ENCODE data around the gene TFPI2. TPM values are rescaled to one million over a fixed set of nuclear protein-coding genes. Genes with fewer than 3 reads are reported as not detected.
A peak's percentile ranks its signal among the peaks of the same experiment; 100 is the strongest.

Gene TFPI2
- total and polyA plus RNA-seq, 2 of the 4 experiments (the other 2 are of a cell fraction): 48.9 to 99.0 TPM

DNA sequence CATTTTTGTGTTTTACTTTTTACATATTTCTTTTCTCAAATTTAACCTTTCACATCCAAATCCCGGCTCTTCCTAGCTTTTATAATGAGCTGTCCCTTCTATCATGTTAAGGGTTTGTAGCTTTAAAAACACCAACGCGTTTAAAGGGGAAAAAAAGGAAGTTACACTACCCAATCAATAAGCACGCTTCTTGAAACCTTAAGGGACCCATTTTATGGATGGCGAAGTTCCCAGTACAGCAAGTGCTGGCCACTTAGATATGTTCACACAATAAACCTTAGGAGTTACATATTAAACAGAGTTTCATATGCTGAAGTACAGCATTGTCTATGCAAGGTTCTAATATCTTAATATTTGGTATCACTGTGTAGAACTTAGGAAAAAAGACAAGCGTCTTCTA, 32.7 kb upstream of the TFPI2 start:
- dilution Hi-C loops (cut with HindIII; ENCODE audit: low sequenced_read_pairs, unreplicated experiment) (no loop called here), in situ Hi-C loops (cut with MboI; ENCODE audit: low sequenced_read_pairs) (loop anchor here (25.0 kb wide), 1 partner anchor 514 kb away; no protein-coding TSS in a partner anchor), intact Hi-C loops (cut with micrococcal nuclease) (loop anchor here (2.0 to 5.0 kb wide), 3 partner anchors 82 to 299 kb away; partner anchors contain the start of gene BET1)
- H3K14ac ChIP-seq (replicated peaks; ENCODE audit: low read depth, low read length): peak overlapping the region; percentile 79
- H3K4me1 ChIP-seq (ENCODE audit: control insufficient read depth, insufficient read depth, low read length): peaks cover 10% of the 10 kb centered on the region
- H3K9ac ChIP-seq (ENCODE audit: low read depth, low read length): peak overlapping the region; percentile 97
- no peaks in the 10 kb centered on the region for H3K9me1 ChIP-seq (ENCODE audit: insufficient read depth, low read length)
- ATAC-seq (ENCODE audit: low read depth): no peak
- H3K79me1 ChIP-seq (ENCODE audit: low read depth in 1 of 2, low read length in 2 of 2): peaks cover 10 to 27% of the 10 kb centered on the region in 2 experiments; a peak in 2 of 4 replicates
- peak overlapping the region; percentile 64; the same call in 1 of the 3 replicates for H2BK15ac ChIP-seq (ENCODE audit: low read depth, low read length)
- H2BK20ac ChIP-seq (ENCODE audit: low read depth, low read length): no peak overlapping the region
- H4K20me1 ChIP-seq (ENCODE audit: insufficient read depth, low read length): no peaks in the 10 kb centered on the region
- TF ChIP-seq, protein P1, sequence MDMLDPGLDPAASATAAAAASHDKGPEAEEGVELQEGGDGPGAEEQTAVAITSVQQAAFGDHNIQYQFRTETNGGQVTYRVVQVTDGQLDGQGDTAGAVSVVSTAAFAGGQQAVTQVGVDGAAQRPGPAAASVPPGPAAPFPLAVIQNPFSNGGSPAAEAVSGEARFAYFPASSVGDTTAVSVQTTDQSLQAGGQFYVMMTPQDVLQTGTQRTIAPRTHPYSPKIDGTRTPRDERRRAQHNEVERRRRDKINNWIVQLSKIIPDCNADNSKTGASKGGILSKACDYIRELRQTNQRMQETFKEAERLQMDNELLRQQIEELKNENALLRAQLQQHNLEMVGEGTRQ (IDR thresholded peaks at IDR 0.05; ENCODE audit: low read depth, low read length): no peak
- TF ChIP-seq, protein P2, sequence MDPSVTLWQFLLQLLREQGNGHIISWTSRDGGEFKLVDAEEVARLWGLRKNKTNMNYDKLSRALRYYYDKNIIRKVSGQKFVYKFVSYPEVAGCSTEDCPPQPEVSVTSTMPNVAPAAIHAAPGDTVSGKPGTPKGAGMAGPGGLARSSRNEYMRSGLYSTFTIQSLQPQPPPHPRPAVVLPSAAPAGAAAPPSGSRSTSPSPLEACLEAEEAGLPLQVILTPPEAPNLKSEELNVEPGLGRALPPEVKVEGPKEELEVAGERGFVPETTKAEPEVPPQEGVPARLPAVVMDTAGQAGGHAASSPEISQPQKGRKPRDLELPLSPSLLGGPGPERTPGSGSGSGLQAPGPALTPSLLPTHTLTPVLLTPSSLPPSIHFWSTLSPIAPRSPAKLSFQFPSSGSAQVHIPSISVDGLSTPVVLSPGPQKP (IDR thresholded peaks at IDR 0.05; ENCODE audit: borderline replicate concordance, low read depth, low read length): no peak
- TF ChIP-seq CHD1 (IDR thresholded peaks at IDR 0.05; ENCODE audit: low read depth, low read length): no peak
- no peak for TF ChIP-seq POLR2A (IDR thresholded peaks at IDR 0.05; ENCODE audit: low read depth, low read length)
- TF ChIP-seq RCOR1 (IDR thresholded peaks at IDR 0.05; ENCODE audit: insufficient replicate concordance, low read length): no peak
- TF ChIP-seq MAZ (IDR thresholded peaks at IDR 0.05; ENCODE audit: borderline replicate concordance, low read depth, low read length): no peak
- TF ChIP-seq NFE2L2 (IDR thresholded peaks at IDR 0.05; ENCODE audit: low read depth, low read length): no peak
- no peak for TF ChIP-seq FOS (IDR thresholded peaks at IDR 0.05; ENCODE audit: low read depth, low read length)
- TF ChIP-seq RAD21 (IDR thresholded peaks at IDR 0.05; ENCODE audit: low read length): no peak
- TF ChIP-seq MXI1 (IDR thresholded peaks at IDR 0.05; ENCODE audit: borderline replicate concordance, low read depth, low read length): no peak
- no peak for TF ChIP-seq RFX5 (IDR thresholded peaks at IDR 0.05; ENCODE audit: low read depth, low read length)
- TF ChIP-seq BHLHE40 (IDR thresholded peaks at IDR 0.05; ENCODE audit: low read depth, low read length): no peak
- no peak for TF ChIP-seq SMC3 (IDR thresholded peaks at IDR 0.05; ENCODE audit: low read depth, low read length)
- peak overlapping the region; percentile 42 for H2BK120ac ChIP-seq (ENCODE audit: low read depth, low read length)
- no peaks in the 10 kb centered on the region for H3K27me3 ChIP-seq (ENCODE audit: control insufficient read depth, insufficient read depth, low read length)
- H3K23ac ChIP-seq (ENCODE audit: low read depth, low read length): peak overlapping the region; percentile 82; the same call in 1 of the 2 replicates
- H4K91ac ChIP-seq (ENCODE audit: insufficient read depth, low read depth, low read length): 0 out of 2 replicates have a peak overlapping the region, but pooled peaks have one; percentile 63
- H2BK5ac ChIP-seq (ENCODE audit: low read depth, low read length, poor library complexity, severe bottlenecking): peak overlapping the region; percentile 89
- H2AFZ ChIP-seq (replicated peaks; ENCODE audit: low read length, poor library complexity): no peak overlapping the region
- no peak overlapping the region for H2AK9ac ChIP-seq (replicated peaks; ENCODE audit: low read depth, low read length, poor library complexity)
- peak overlapping the region; percentile 79; the same call in 1 of the 2 replicates for H3K4ac ChIP-seq (ENCODE audit: low read depth, low read length)
- H3K56ac ChIP-seq (ENCODE audit: extremely low read depth, insufficient read depth, low read length): peak overlapping the region; percentile 55
- H3K36me3 ChIP-seq (ENCODE audit: control insufficient read depth, insufficient read depth, low read length): peaks cover 12% of the 10 kb centered on the region
- peak overlapping the region; percentile 82; the same call in 1 of the 2 replicates for H4K5ac ChIP-seq (ENCODE audit: low read depth, low read length)
- H3K18ac ChIP-seq (ENCODE audit: low read depth, low read length): peak overlapping the region; percentile 94; the same call in 1 of the 2 replicates
- no TSS peak for BruUV-seq (replicated peaks)
- peak overlapping the region; percentile 61 to 91 for H4K8ac ChIP-seq (ENCODE audit: low read depth in 2 of 2, low read length in 2 of 2)
- peak overlapping the region; percentile 99 for H3K4me3 ChIP-seq (ENCODE audit: insufficient read depth, low read depth, low read length)
- POLR2A ChIA-PET (ENCODE audit: unreplicated experiment): no interaction called here
- no peak for DNase-seq
- no CpG with 5 or more reads among the region's 6 CpGs for WGBS, 2 experiments (ENCODE audit: extremely low coverage in 2 of 2, insufficient read length in 1 of 2)
- H3K4me2 ChIP-seq (ENCODE audit: low read depth, low read length): peak overlapping the region; percentile 86
- H3K27ac ChIP-seq (ENCODE audit: insufficient read depth, low read length): peak overlapping the region; percentile 79; the same call in 1 of the 2 replicates
- H3K9me3 ChIP-seq (ENCODE audit: control insufficient read depth, insufficient read depth, low read length): no peaks in the 10 kb centered on the region
- H2AK5ac ChIP-seq (ENCODE audit: low read depth, low read length): peak overlapping the region; percentile 49
- CTCF ChIA-PET: interaction anchor here (0.5 to 0.6 kb wide), 2 partner anchors 31 to 43 kb away, joined by 3 to 5 read pairs; no protein-coding TSS in a partner anchor
